RWPE2 (cell line): Measurements from ENCODE around the gene CLASP2.
"Not testable (repeated sequence)": the region's sequence is repeated elsewhere in the genome, so short reads cannot be mapped to it uniquely, and the experiment has no call there.

Source experiments
- ATAC-seq: fragments of 200-7000 bp; cut with Tn5 transposase; 3 replicates; pipeline ENCODE4 v1.9.1; 2021; ENCODE audit warnings: low read depth
- DNase-seq: peaks from one replicate; pipeline ENCODE4 v3.0.0-alpha.2; 2020; ENCODE audit warnings: low spot score
- H3K27ac ChIP-seq: fragments of 450-650 bp; 2 replicates; pipeline ENCODE4 v1.5.1; 2017; ENCODE audit warnings: mild to moderate bottlenecking; ENCODE audit not compliant: poor library complexity, severe bottlenecking
- H3K27me3 ChIP-seq: fragments of 250-450 bp; sonication (Bioruptor Pico); 2 replicates; pipeline ENCODE4 v1.5.1; 2021; ENCODE audit warnings: mild to moderate bottlenecking, moderate library complexity; ENCODE audit not compliant: insufficient read depth, poor library complexity, severe bottlenecking
- H3K36me3 ChIP-seq: fragments of 250-450 bp; sonication (Bioruptor Pico); 2 replicates; pipeline ENCODE4 v1.5.1; 2020; ENCODE audit warnings: low read depth, mild to moderate bottlenecking, moderate library complexity
- H3K4me1 ChIP-seq: fragments of 250-450 bp; sonication (Bioruptor Pico); 2 replicates; pipeline ENCODE4 v1.5.1; 2021; ENCODE audit warnings: mild to moderate bottlenecking, moderate library complexity; ENCODE audit not compliant: insufficient read depth, poor library complexity, severe bottlenecking
- H3K4me3 ChIP-seq: fragments of 250-450 bp; sonication (Bioruptor Pico); 2 replicates; pipeline ENCODE4 v1.5.1; 2021; ENCODE audit warnings: mild to moderate bottlenecking, moderate library complexity; ENCODE audit not compliant: severe bottlenecking
- H3K9me3 ChIP-seq: fragments of 250-450 bp; sonication (Bioruptor Pico); 2 replicates; pipeline ENCODE4 v1.5.1; 2021; ENCODE audit warnings: mild to moderate bottlenecking, moderate library complexity; ENCODE audit not compliant: severe bottlenecking
- TF ChIP-seq, protein P1 (sequence below): fragments of 450-650 bp; IDR thresholded peaks from one replicate; pipeline ENCODE4 v1.5.1; 2017; ENCODE audit warnings: mild to moderate bottlenecking, moderate library complexity; ENCODE audit not compliant: poor library complexity, severe bottlenecking

CLASP2 gene

DNA sequence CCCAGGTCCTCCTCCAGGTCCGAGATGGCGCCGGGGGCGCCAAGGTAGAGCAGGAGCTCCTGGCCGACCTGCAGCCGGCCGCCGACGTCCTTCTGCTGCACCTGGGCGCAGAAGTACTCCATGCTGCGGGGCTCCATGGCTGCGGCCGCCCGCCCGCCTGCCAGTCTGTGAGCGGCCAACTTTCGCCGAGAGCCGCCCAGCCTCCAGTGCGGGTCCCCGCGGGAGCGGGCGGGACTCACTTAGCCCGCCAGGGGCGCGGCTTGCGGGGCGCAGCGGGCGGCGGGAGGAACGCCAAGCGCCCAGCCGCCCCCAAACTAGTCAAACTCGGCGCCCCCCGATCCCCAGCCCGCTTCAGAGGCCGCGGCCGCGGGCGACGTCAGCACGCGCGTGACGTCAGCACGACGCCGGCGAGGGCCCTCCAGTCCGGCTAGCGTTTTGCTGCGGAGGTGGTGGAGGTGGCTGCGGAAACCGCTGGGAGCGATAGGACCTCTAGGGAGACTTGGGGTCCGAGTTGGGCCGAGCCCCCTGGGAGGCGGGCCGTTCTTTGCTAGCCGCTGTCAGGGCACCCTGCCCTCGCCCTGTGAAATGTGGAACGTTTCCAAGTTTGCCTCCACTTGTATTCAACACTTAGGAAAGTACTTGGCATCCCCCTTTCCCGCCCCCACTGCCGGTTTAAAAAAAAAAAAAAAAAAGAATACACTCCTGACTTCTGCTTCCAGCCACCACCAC is at the start of gene CLASP2:
CLASP2 (minus strand) TSS at position 389 of the 729 bp plus-strand sequence; CDS start at position 137, 252 bp downstream.
- peak within 1 kb of the TSS; percentile 58 for H3K27ac ChIP-seq
- H3K36me3 ChIP-seq: peaks cover 4% of the 10 kb centered on the region; the same call in 1 of the 2 replicates
- peaks cover 9% of the 10 kb centered on the region for H3K4me1 ChIP-seq
- peak within 1 kb of the TSS; percentile 92 for H3K4me3 ChIP-seq
- ATAC-seq (peak; percentile 87), DNase-seq (peak; percentile 82)
- no peaks in the 10 kb centered on the region for H3K9me3 ChIP-seq
- no peaks in the 10 kb centered on the region for H3K27me3 ChIP-seq
- TF ChIP-seq, protein P1, sequence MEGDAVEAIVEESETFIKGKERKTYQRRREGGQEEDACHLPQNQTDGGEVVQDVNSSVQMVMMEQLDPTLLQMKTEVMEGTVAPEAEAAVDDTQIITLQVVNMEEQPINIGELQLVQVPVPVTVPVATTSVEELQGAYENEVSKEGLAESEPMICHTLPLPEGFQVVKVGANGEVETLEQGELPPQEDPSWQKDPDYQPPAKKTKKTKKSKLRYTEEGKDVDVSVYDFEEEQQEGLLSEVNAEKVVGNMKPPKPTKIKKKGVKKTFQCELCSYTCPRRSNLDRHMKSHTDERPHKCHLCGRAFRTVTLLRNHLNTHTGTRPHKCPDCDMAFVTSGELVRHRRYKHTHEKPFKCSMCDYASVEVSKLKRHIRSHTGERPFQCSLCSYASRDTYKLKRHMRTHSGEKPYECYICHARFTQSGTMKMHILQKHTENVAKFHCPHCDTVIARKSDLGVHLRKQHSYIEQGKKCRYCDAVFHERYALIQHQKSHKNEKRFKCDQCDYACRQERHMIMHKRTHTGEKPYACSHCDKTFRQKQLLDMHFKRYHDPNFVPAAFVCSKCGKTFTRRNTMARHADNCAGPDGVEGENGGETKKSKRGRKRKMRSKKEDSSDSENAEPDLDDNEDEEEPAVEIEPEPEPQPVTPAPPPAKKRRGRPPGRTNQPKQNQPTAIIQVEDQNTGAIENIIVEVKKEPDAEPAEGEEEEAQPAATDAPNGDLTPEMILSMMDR: no peak

DNA sequence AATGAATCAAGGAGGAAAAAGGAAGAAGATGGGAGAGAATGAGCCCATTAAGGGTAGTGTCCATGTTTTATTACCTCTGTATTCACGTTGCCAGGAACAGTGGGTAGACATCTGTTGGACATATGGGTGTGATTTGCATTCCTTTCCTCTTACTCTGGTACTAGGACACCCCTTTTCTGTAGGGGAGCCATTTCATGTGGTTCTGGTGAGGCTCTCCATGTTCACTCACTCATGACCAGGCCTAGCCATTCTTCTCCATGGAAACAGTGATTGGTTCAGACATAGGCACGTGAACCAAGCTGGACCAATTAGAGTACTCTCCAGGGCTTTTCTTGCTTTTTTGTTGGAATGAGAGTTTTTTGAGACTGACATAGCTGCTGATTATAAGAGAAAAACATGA is 40.8 kb upstream of the CLASP2 start:
- peak; percentile 66; the same call in 2 of the 3 replicates for ATAC-seq

DNA sequence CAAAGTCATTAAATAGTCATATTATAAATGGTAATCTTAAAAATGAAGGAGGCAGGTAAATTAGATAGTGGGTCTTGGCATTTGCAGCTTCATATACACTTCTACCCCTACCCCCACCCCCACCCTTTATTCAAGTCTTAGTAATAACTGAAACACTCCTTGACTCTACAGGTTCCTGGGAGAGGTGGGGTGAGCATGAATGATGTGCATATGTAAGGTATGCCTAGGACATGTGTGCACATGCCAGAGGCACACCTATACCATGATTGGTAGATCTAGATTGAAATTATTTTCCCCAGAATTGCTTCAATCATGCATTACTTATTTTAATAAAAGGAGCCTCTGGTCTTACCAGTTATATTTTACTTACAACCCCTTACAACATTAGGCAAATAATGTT is 40.2 kb upstream of the CLASP2 start:
- peaks cover 6% of the 10 kb centered on the region for H3K4me1 ChIP-seq
- TF ChIP-seq, protein P1: no peak
- peak overlapping the region; percentile 45 for H3K27ac ChIP-seq
- ATAC-seq (peak; percentile 79), DNase-seq (no peak)
- H3K27me3 ChIP-seq: no peaks in the 10 kb centered on the region
- no peak overlapping the region for H3K4me3 ChIP-seq
- H3K36me3 ChIP-seq: no peaks in the 10 kb centered on the region
- peaks cover 7% of the 10 kb centered on the region for H3K9me3 ChIP-seq

More for the DNA sequence above, 40.8 kb upstream of the CLASP2 start:
- TF ChIP-seq, protein P1: no peak
- DNase-seq: no peak
- Histone ChIP-seq H3K4me1 (peaks cover 6% of the 10 kb centered on the region), H3K9me3 (peaks cover 7% of the 10 kb centered on the region), H3K4me3 (no peak overlapping the region), H3K36me3 (no peaks in the 10 kb centered on the region), H3K27me3 (no peaks in the 10 kb centered on the region), H3K27ac (peak overlapping the region; percentile 45)

DNA sequence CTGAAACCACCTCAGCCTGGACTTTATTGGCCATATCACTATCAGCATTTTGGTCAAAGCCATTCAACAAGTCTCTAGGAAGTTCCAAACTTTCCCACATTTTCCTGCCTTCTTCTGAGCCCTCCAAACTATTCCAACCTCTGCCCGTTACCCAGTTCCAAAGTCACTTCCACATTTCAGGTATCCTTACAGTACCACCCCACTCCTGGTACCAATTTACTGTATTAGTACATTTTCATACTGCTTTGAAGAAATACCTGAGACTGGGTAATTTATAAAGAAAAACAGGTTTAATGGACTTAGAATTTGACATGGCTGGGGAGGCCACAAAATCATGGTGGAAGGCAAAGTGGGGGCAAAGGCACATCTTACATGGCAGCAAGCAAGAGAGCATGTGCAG is 36.3 kb upstream of the CLASP2 start:
- not testable (repeated sequence) for H3K36me3 ChIP-seq, ATAC-seq, H3K27ac ChIP-seq, DNase-seq, H3K9me3 ChIP-seq, H3K4me3 ChIP-seq, H3K27me3 ChIP-seq
- H3K4me1 ChIP-seq: peaks cover 19% of the 10 kb centered on the region

DNA sequence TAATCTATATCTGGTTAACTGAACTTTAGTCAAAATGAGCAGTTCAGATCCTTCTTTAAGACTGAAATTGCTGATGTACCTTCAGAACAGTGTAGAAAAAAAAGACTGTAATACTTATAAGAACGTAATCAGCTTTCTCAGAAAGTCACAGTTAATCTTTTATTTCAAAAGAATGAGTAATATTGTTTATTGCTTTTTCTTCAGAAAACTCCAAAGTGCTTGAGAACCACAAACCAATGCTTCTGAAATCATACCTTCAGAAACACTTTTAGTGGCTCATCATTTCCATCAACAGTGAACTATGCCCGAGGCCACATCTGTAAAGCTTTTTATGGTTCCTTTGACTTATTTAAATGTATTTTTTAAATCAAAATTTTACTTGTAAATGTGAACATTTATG is 33.3 kb upstream of the CLASP2 start:
- Histone ChIP-seq H3K9me3 (peaks cover 7% of the 10 kb centered on the region), H3K4me3 (no peak overlapping the region), H3K4me1 (peaks cover 18% of the 10 kb centered on the region), H3K36me3 (no peaks in the 10 kb centered on the region), H3K27me3 (no peaks in the 10 kb centered on the region), H3K27ac (peak overlapping the region; percentile 70)
- TF ChIP-seq, protein P1: no peak
- DNase-seq: no peak
- no peak for ATAC-seq
